Panc1 (cell line): ENCODE measurements around the gene RNF125.

Experiments
- TCF7L2 ChIP-seq: IDR thresholded peaks from 2 replicates; pipeline ENCODE4 v1.6.1; 2011; ENCODE audit warnings: mild to moderate bottlenecking, low read depth, low read length, inconsistent platforms
- TF ChIP-seq, protein P1 (sequence below): fragments of 450-650 bp; IDR thresholded peaks from 2 replicates; pipeline ENCODE4 v1.5.1; 2017; ENCODE audit warnings: mild to moderate bottlenecking

GRCh38 chr18:31980863-31981262 lies 37.8 kb upstream of the RNF125 start:
- TF ChIP-seq, protein P1, sequence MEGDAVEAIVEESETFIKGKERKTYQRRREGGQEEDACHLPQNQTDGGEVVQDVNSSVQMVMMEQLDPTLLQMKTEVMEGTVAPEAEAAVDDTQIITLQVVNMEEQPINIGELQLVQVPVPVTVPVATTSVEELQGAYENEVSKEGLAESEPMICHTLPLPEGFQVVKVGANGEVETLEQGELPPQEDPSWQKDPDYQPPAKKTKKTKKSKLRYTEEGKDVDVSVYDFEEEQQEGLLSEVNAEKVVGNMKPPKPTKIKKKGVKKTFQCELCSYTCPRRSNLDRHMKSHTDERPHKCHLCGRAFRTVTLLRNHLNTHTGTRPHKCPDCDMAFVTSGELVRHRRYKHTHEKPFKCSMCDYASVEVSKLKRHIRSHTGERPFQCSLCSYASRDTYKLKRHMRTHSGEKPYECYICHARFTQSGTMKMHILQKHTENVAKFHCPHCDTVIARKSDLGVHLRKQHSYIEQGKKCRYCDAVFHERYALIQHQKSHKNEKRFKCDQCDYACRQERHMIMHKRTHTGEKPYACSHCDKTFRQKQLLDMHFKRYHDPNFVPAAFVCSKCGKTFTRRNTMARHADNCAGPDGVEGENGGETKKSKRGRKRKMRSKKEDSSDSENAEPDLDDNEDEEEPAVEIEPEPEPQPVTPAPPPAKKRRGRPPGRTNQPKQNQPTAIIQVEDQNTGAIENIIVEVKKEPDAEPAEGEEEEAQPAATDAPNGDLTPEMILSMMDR: no peak
- no peak for TF ChIP-seq TCF7L2
